ENCODE results near the gene MYO5B.

The MYO5B gene

DNA sequence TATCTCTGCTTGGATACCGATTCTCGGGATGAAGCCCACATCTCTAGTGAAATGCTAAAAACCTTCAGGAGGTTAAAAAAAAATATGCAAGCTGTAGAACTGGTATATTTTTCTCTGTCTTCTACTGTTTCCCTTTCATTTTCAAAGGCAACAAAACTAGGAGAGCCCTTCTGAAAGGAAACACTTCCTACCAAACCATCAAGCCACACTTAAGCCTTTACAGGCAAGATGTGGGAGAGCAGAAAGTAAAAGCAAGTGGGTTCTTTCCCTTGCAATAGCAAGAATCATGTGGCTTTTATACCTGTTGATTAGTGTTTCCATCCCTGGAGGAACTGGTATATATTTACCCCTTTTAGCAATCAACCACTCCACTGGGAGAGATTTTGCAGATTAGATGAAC lies 233.7 kb downstream of the MYO5B start:
- no peak for DNase-seq

DNA sequence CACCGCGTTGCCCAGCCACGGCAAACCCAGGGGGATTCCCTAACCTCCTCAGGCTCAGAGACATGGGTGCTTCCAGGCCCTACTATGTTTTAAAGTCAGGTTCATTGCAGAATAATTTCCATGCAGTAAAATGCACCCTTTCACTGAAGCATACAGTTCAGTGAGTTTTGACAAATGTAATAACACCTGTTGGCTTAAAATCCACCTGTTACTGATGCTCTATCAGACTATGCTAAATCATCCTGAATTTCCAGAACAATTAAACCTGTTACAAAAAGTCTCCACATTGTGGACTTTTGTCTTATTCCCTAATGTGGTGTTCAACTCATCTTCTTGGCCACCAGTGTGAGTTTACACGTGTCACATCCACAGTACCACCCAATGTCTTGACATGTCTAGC lies 234.6 kb downstream of the MYO5B start:
- no peak for DNase-seq

DNA sequence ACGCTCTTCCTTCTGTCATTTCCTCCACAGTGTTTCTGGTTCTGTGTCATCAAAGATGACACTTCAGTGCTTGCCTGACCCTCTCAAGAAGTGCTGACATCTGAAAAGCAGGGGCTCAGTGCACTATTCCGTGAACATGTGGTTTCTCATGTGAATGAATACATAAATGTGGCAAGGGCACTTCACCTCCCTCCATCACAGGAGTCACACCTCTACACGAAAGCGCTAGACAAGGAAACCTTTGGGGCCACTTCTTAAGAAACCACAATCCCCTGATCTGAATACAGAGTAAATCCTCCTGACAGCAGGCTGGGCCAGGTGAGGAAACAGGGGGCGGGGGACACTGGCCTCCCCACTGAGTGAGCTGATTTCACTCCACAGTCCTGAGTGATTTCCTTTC lies 235.8 kb downstream of the MYO5B start:
- DNase-seq = no peak

DNA sequence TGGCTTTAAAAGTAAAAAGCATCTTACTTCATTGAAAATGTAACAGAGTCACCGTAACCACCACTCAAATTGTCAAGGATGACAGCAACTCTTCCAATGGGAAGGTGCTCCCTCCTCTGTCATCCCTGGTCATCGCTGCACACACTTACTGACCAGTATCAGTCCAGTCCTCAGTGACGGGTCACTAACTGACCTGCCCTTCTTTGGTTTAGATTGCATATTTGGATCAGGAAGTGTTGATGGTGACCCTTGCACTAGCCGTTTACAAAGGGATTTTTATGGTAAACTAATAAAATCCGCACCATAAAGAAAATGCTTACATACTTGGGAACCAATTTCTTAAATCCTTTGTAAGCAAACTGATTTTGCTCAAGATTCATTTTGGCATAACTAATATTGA lies 239.7 kb downstream of the MYO5B start:
- no peak for DNase-seq

GRCh38 chr18:49953391-49953790 lies 241.6 kb downstream of the MYO5B start:
- DNase-seq = no peak

DNA sequence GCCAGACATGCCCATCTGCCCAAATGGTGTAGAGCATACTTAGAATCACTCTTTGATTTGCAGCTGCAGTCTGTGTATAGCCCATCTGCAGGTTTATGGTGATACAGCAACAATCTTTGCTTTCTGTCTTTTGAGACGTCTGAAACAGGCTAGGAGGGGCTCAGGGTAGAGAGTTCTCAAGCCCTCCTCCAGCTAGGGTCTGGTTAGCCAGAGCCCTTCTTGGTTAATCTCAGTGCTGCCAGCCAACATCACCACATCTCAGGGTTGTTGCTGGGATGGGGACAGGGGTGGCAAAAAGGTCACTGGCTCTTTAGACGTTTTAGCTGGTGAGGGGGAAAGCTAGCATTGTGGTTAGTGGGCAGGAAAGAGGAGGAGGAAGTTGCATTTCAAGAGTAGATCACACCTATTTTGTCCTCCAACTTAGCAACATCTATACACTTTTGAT lies 245.0 kb downstream of the MYO5B start:
- no peak for DNase-seq

- no peak for DNase-seq
These were observed 246.0 kb downstream of the MYO5B start for GRCh38 chr18:49948975-49949374.

DNA sequence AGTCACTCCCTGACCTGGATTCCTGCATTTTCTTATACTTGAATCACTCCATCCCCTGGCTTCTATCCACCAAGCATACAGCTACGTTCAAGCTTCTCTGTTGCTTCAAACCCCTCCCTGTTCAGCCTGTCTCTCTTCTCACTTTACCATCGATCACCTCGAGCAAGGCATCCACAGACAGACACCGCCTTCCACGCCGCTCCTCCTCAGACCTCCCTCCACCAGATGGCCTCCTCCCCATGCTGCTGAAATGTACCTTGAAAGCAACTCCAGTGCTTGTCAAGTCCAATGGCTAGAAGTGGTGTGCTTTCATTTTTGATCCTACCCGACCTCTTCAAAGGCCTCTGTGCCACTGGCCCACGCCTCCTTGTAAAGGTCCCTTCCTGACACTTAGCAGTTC lies 250.3 kb downstream of the MYO5B start:
- no peak for DNase-seq

GRCh38 chr18:49936821-49937220 lies 258.1 kb downstream of the MYO5B start:
- no peak for DNase-seq

DNA sequence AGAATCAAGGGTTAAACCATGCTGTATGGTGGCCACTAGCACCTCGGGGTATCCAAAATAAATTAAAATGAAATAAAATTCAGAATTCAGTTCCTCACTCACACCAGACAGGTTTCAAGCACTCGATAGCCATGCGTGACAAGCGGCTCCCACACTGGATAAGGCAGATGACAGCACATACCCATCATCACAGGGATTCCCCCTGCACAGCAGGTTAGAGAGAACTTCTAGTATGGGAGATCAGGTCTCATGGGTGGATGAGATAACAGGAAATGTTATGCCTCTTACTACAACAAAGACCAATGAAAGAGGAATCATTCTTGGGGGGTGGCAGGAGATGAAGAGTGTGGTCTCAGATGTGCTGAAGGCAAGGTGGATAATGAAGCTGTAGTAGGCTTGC lies 259.7 kb downstream of the MYO5B start:
- DNase-seq = no peak

- no peak for DNase-seq
These were observed 260.5 kb downstream of the MYO5B start for GRCh38 chr18:49934457-49934856.

GRCh38 chr18:49933530-49934128 lies 261.3 kb downstream of the MYO5B start:
- no peak for DNase-seq

- no peak for DNase-seq
These were observed 263.2 kb downstream of the MYO5B start for GRCh38 chr18:49931760-49932159.

- no peak for DNase-seq
These were observed 263.8 kb downstream of the MYO5B start for GRCh38 chr18:49931179-49931578.

GRCh38 chr18:49926106-49926745 lies 268.7 kb downstream of the MYO5B start:
- DNase-seq = no peak

DNA sequence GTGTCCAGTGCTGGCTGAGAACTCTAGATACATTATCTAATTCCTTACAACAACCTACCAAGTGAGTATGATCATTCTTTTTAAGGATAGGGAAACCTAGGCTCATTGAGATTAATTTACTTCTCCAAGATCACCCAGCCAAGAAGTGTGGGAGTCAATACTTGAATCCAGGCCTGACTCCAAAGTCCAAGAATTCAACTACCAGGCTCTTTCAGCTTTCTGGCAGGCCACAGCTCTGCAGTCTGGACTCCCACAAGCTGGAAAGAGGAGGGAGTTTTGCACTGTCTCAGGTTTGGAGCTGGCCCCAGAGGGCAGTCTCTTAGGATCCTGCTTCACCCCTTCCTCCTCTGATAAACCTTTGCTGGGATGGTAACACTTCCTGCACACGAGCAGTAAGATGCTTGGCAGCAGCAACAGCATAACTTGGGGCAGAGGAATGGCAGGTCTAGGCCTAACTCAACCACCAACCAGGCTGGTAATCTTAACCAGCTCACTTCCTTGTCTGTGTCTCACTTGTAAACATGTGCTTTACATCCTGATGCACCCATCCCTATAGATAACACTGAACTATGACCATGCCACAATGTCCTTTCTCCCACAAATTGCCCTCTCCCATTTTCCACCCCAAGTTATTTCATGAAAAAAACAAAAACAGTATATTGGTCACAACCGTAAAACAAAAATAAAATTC lies 270.5 kb downstream of the MYO5B start:
- DNase-seq = no peak

DNA sequence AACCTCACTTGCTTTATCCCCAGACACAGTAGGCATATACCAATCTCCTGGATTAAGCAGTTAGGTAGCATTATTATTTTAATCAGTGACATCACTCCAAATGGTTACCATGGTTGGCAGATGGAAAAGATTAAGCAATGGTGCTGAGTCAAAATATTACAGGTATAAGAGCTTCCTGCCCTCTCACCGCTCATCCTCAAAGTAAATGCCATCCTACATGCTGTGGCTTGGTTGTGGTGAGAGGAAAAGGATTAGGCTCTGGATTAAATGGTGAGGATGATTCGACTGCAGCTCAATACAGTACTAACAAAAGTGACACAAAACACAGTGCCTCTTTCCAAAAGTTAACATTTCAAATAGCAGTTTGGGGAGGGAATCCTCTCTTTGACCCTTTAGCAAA lies 272.7 kb downstream of the MYO5B start:
- DNase-seq = no peak

DNA sequence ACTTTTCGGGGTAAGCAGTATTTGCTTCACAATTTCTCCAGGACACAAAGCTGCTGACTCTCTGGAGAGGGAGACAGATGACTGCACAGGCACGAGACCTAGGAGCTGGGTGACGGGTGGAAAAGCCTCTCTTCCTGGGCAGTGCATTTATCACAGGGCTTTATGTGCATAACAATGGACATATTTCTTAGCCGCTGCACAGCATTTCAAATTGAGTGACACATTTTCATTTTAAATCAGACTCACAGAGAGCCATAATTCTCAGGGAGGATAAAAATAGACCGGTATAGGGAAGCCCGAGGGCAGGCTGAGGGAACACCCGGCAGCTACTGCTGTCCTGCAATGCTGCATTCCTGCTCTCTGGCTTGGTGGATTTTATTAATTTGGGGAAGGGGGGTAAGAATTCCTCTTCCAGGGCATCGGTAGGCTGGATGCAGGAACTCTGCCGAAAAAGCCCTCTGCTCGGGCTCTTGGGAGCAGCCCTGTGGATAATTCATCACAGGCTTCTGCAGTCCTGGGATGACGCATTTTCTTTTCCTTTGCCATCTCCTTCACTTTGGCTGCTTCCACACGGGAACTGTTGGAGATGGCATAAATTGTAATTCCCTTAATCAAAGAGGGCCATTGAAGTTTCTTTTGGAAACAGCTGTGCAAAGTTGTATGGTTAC lies 273.5 kb downstream of the MYO5B start:
- no peak for DNase-seq

DNA sequence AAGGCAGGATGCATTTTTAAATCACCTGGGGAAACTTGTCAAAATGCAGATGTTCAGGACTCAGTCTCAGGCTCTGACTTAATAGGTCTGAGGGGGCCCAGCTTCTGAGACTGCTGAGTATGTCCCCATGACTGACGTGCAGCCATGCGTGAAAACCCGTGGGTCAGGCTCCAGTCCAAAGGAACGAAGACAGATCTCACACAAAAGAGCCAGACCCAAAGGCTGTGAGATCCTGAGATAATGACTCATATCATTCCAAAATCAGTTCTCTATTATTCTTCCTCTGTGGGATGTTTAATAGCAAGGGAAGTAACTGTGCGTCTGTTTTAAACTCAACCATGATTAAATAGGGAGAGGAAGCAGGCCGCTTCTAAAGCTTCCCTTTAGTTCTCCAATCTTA lies 274.2 kb downstream of the MYO5B start:
- no peak for DNase-seq

DNA sequence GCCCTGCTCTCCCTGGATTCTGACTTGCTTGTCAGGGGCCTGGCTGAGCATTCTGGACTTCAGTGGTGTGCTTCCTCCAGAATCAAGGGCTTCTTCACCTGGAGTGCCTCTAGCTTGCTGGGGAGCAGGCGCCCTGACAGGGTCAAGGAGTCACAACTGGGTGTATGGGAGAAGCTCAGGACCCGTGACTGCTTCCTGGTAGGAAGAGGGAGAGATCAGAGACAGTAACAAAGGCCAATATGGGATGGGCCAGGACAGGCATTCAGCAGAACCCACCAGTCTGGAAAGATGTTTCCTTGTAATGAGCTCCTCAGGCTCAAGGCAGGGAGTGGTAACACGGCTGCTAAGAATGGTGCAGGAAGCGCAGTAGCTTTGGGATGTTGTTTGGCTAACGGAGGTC lies 277.2 kb downstream of the MYO5B start:
- DNase-seq = no peak

- no peak for DNase-seq
These were observed 279.6 kb downstream of the MYO5B start for GRCh38 chr18:49915352-49915751.

GRCh38 chr18:49913221-49913620 lies 281.7 kb downstream of the MYO5B start:
- no peak for DNase-seq

DNA sequence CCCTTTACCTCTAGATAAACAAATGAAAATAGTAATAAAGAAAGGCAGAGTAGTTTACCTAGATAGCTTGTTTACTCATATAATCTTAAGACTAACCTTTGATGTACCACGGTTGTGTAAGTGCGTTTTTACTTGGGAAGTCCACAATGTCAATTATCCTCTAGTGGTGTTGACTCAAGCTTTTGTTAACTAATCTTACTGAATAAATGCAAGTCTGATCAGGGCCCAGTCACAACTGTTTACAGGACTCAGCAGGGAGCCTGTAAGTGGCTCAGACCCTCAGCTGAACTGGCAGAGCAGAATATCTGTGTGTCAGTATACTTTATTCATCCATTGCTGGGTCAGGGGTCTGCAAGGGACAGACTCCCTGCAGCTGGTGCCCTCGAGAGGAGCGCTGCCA lies 283.5 kb downstream of the MYO5B start:
- no peak for DNase-seq

DNA sequence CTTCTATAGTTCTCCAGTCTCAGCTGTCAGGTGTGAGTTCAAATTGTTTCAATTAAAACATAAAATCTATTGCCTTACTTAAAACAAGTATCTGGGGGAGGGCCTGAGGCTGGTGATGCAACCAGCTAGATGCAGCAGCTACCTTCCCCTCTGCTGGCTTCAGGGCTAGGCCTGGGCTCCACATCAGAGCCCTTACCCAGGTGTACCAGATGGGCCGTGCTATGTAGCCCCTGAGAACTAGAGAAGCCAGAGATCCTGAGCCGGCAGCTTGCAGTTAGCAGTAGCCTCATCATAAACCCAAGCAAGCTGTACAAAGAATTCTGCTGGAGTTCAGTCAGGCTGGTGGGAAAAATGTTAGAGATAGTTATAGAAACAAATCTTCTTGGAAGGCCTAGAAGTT lies 284.0 kb downstream of the MYO5B start:
- DNase-seq = no peak
